ENCODE measurements around the gene PRAMEF7.
"Not testable (repeated sequence)": the region's sequence is repeated elsewhere in the genome, so short reads cannot be mapped to it uniquely, and the experiment has no call there.

DNA sequence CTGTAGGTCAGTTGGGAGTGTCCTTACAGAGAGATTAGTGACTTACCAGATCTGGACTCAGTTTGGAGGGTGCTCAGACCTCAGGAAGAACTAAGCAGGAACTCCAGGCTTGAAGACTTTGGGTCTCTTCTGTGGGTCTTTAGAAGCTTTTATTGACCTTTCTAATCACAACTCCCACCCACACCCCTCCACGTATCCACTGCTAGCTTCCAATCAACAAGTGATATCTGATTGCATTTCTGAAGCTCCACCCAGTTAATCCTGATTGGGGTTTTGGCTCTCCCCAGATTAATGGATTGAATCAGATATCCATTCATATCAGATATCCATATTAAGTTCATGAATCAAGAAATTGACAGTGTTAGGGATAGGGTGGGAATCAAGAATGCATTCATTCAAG lies 18.2 kb upstream of the PRAMEF7 start, which contains the start of gene PRAMEF10:
- TF ChIP-seq, protein P1, sequence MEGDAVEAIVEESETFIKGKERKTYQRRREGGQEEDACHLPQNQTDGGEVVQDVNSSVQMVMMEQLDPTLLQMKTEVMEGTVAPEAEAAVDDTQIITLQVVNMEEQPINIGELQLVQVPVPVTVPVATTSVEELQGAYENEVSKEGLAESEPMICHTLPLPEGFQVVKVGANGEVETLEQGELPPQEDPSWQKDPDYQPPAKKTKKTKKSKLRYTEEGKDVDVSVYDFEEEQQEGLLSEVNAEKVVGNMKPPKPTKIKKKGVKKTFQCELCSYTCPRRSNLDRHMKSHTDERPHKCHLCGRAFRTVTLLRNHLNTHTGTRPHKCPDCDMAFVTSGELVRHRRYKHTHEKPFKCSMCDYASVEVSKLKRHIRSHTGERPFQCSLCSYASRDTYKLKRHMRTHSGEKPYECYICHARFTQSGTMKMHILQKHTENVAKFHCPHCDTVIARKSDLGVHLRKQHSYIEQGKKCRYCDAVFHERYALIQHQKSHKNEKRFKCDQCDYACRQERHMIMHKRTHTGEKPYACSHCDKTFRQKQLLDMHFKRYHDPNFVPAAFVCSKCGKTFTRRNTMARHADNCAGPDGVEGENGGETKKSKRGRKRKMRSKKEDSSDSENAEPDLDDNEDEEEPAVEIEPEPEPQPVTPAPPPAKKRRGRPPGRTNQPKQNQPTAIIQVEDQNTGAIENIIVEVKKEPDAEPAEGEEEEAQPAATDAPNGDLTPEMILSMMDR (IDR thresholded peaks at IDR 0.05; ENCODE audit: extremely low read depth in 1 of 2, insufficient read depth in 1 of 2, low read depth in 1 of 2, low read length in 2 of 2) = not testable (repeated sequence)
- not testable (repeated sequence) for TF ChIP-seq POLR2A (IDR thresholded peaks at IDR 0.05; ENCODE audit: low read depth, low read length); POLR2AphosphoS5 (IDR thresholded peaks at IDR 0.05; ENCODE audit: insufficient read depth, low read depth, low read length)

All from endothelial cell of umbilical vein (primary cell).